NCI-H128 (cell line): ENCODE data around the gene ACSF3.

ENCODE experiments used
- DNase-seq: peaks from one replicate; lab custom pipeline; 2025; ENCODE audit not compliant: unreplicated experiment; lab: John Stamatoyannopoulos, UW

Gene ACSF3

GRCh38 chr16:89197633-89198416, 104.2 kb downstream of the ACSF3 start:
- DNase-seq, result no peak

- DNase-seq, result no peak
These were observed 105.0 kb downstream of the ACSF3 start for GRCh38 chr16:89198417-89199240.

GRCh38 chr16:89199241-89200123, 105.8 kb downstream of the ACSF3 start:
- DNase-seq, result no peak

GRCh38 chr16:89200124-89200849, 106.6 kb downstream of the ACSF3 start, which contains the start of gene SLC22A31:
Gene SLC22A31 (minus strand): TSS chr16:89200537. CDS start chr16:89200501, 36 bp downstream.
- no peak for DNase-seq

GRCh38 chr16:89200850-89201411, 107.3 kb downstream of the ACSF3 start:
- no peak for DNase-seq

GRCh38 chr16:89201439-89202377, 108.1 kb downstream of the ACSF3 start:
- DNase-seq, result peak; percentile 30

- DNase-seq, result no peak
These were observed 109.0 kb downstream of the ACSF3 start for GRCh38 chr16:89202422-89203215.
